Prostate gland (tissue), 2 donors: ENCODE results near the gene BAZ1B. TPM values are rescaled to one million over a fixed set of nuclear protein-coding genes. Genes with fewer than 3 reads are reported as not detected.
"Not testable (repeated sequence)": the region's sequence is repeated elsewhere in the genome, so short reads cannot be mapped to it uniquely, and the experiment has no call there.

Experiments
- DNase-seq: peaks from one replicate; pipeline ENCODE4 v3.0.0-alpha.2; 2019; ENCODE audit warnings: low spot score
- H3K27ac ChIP-seq, 2 donors: fragments of 200-600 bp; sonication (generic); 2 replicates each; pipeline ENCODE4 v1.5.1; 2017 to 2019
- H3K27me3 ChIP-seq: fragments of 200-600 bp; sonication (generic); replicated peaks from 2 replicates; pipeline ENCODE4 v1.5.1; 2019; ENCODE audit not compliant: insufficient read depth
- H3K36me3 ChIP-seq, 2 donors: fragments of 200-600 bp; sonication (generic); 1 replicate in 1 of 2; 2 replicates in 1 of 2; pipeline versions ENCODE4 v1.5.1 to v1.8.1; 2017 to 2019
- H3K4me1 ChIP-seq: fragments of 200-600 bp; sonication (generic); replicated peaks from 2 replicates; pipeline ENCODE4 v1.5.1; 2019
- H3K4me3 ChIP-seq, 2 donors: fragments of 200-600 bp; sonication (generic); 2 replicates each; pipeline ENCODE4 v1.5.1; 2017 to 2019
- H3K9me3 ChIP-seq: fragments of 200-600 bp; sonication (generic); 2 replicates; pipeline ENCODE4 v1.5.1; 2017
- POLR2A ChIP-seq: fragments of 450-650 bp; IDR thresholded peaks from one replicate; pipeline ENCODE4 v1.6.1; 2016; ENCODE audit warnings: antibody characterized with exemption, mild to moderate bottlenecking
- POLR2AphosphoS5 ChIP-seq: sonication (generic); formaldehyde crosslinking; IDR thresholded peaks from one replicate; pipeline ENCODE4 v1.6.1; 2017; ENCODE audit warnings: antibody characterized with exemption
- WGBS: methylation state at CpG from one replicate; pipeline ENCODE4 v1.1.5; 2018; 5-methylcytosine and 5-hydroxymethylcytosine counted together
- intact Hi-C: fragments of 100-400 bp; cut with DNase I; formaldehyde crosslinking; loops from one replicate; pipeline ENCODE4 v1.14.2; 2022
- total RNA-seq, 2 donors: library from RNA; depleted of rRNA; stranded (reverse); fragments of >200 nt; gene quantifications; one replicate each; pipeline ENCODE4 v1.1.0, GENCODE V29; 2016
- TF ChIP-seq, protein P1 (sequence below), 4 experiments: fragments of 200-600 bp in 2 of 4; fragments of 450-650 bp in 2 of 4; sonication (generic) in 2 of 4; IDR thresholded peaks; 1 replicate in 3 of 4; 2 replicates in 1 of 4; pipeline ENCODE4 v1.5.1; 2016 to 2019; ENCODE audit warnings: antibody characterized with exemption in 4 of 4, mild to moderate bottlenecking in 2 of 4, moderate library complexity in 2 of 4

The BAZ1B gene
- total RNA-seq, 2 donors from 2014 or later = 43.4 to 56.4 TPM

DNA sequence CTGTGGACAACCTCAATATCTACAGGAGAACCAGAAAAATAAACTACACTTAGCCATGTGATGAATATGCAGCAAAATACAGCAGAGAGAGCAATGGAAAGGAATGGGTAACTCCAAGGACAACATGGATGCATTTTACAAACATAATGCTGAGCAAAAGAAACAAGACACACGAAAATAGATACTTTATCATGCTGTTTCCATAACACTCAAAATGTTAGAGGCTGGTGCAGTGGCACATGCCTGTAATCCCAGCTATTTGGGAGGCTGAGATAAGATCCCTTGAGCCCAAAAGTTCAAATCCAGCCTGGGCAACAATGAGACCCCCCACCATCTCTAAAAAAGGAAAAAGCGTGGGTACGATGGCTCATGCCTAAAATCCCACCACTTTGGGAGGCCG, 27.1 kb upstream of the BAZ1B start:
- Histone ChIP-seq H3K27me3 (no peaks in the 10 kb centered on the region), H3K9me3 (no peaks in the 10 kb centered on the region), H3K4me1 (no peaks in the 10 kb centered on the region), H3K36me3 (no peaks in the 10 kb centered on the region), H3K4me3 (no peak overlapping the region), H3K27ac (no peak overlapping the region)
- intact Hi-C loops = no loop called here
- no peak for DNase-seq
- WGBS = 76% methylated on average over 4 of the region's 4 CpGs
- TF ChIP-seq POLR2AphosphoS5 = no peak
- TF ChIP-seq, protein P1, sequence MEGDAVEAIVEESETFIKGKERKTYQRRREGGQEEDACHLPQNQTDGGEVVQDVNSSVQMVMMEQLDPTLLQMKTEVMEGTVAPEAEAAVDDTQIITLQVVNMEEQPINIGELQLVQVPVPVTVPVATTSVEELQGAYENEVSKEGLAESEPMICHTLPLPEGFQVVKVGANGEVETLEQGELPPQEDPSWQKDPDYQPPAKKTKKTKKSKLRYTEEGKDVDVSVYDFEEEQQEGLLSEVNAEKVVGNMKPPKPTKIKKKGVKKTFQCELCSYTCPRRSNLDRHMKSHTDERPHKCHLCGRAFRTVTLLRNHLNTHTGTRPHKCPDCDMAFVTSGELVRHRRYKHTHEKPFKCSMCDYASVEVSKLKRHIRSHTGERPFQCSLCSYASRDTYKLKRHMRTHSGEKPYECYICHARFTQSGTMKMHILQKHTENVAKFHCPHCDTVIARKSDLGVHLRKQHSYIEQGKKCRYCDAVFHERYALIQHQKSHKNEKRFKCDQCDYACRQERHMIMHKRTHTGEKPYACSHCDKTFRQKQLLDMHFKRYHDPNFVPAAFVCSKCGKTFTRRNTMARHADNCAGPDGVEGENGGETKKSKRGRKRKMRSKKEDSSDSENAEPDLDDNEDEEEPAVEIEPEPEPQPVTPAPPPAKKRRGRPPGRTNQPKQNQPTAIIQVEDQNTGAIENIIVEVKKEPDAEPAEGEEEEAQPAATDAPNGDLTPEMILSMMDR (IDR thresholded peaks at IDR 0.05) = no peak
- TF ChIP-seq POLR2A = no peak

DNA sequence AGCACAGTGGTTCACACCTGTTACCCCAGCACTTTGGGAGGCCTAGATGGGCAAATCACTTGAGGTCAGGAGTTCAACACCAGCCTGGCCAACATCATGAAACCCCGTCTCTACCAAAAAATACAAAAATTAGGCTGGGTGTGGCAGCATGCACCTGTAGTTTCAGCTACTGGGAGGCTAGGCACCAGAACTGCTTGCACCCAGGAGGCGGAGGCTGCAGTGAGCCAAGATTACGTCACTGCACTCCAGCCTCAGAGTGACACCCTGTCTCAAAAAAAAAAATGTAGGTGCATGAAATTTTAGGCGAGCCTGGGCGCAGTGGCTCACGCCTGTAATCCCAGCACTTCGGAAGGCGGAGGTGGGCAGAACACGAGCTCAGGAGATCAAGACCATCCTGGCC, 25.7 kb upstream of the BAZ1B start:
- WGBS = 93% methylated on average over 9 of the region's 9 CpGs
- no peaks in the 10 kb centered on the region for H3K36me3 ChIP-seq
- no peak for DNase-seq
- no peaks in the 10 kb centered on the region for H3K4me1 ChIP-seq
- TF ChIP-seq, protein P1 (IDR thresholded peaks at IDR 0.05) = no peak
- no peak for TF ChIP-seq POLR2A
- TF ChIP-seq POLR2AphosphoS5 = no peak
- H3K27ac ChIP-seq = no peak overlapping the region
- intact Hi-C loops = no loop called here
- no peaks in the 10 kb centered on the region for H3K9me3 ChIP-seq
- H3K4me3 ChIP-seq = no peak overlapping the region
- H3K27me3 ChIP-seq = no peaks in the 10 kb centered on the region

- intact Hi-C loops = no loop called here
- TF ChIP-seq POLR2AphosphoS5 (no peak), POLR2A (no peak)
- 98% methylated on average over 2 of the region's 2 CpGs for WGBS
- DNase-seq = no peak
- no peak overlapping the region for H3K27ac ChIP-seq
- H3K4me3 ChIP-seq = no peak overlapping the region
- no peaks in the 10 kb centered on the region for H3K27me3 ChIP-seq
- H3K9me3 ChIP-seq = no peaks in the 10 kb centered on the region
- H3K36me3 ChIP-seq = peaks cover 1 to 4% of the 10 kb centered on the region in 2 donors
- H3K4me1 ChIP-seq = no peaks in the 10 kb centered on the region
Observed at GRCh38 chr7:73544678-73545077, 22.6 kb upstream of the BAZ1B start.

- no peaks in the 10 kb centered on the region for H3K9me3 ChIP-seq
- H3K27ac ChIP-seq = no peak overlapping the region
- no peak overlapping the region for H3K4me3 ChIP-seq
- 94% methylated on average over 10 of the region's 10 CpGs for WGBS
- no peaks in the 10 kb centered on the region for H3K4me1 ChIP-seq
- no peaks in the 10 kb centered on the region for H3K27me3 ChIP-seq
- TF ChIP-seq, protein P1 (IDR thresholded peaks at IDR 0.05) = no peak
- TF ChIP-seq POLR2A = no peak
- TF ChIP-seq POLR2AphosphoS5 = no peak
- peaks cover 14 to 29% of the 10 kb centered on the region in 2 donors for H3K36me3 ChIP-seq
- intact Hi-C loops = no loop called here
- no peak for DNase-seq
Observed at GRCh38 chr7:73541722-73542121, 19.6 kb upstream of the BAZ1B start.

DNA sequence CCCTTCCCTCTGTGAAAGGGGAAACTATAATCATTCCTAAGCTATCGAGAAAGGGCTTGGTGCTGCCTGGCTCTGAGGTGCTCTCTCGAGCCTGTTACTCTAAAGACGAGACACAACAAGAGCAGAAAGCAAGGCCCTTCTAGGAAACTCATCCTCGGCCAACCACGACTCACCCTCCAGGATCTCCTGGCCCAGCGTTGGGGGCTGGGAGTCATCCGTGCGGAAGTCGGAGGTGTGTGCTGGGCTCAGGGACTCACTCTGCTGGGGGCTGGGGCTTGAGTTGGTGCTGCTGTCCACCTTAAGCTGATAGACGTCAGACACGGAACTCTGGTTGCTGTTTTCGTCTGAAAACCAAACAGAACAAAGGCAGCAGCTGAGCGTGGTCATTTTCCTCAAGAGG, 17.6 kb upstream of the BAZ1B start:
- Histone ChIP-seq H3K27ac (no peak overlapping the region), H3K27me3 (no peaks in the 10 kb centered on the region), H3K36me3 (peaks cover 15 to 38% of the 10 kb centered on the region in 2 donors), H3K4me1 (no peaks in the 10 kb centered on the region), H3K4me3 (no peak overlapping the region), H3K9me3 (no peaks in the 10 kb centered on the region)
- intact Hi-C loops = no loop called here
- DNase-seq = no peak
- 89% methylated on average over 13 of the region's 13 CpGs for WGBS
- TF ChIP-seq POLR2AphosphoS5 = no peak
- TF ChIP-seq, protein P1 (IDR thresholded peaks at IDR 0.05) = no peak
- TF ChIP-seq POLR2A = no peak

DNA sequence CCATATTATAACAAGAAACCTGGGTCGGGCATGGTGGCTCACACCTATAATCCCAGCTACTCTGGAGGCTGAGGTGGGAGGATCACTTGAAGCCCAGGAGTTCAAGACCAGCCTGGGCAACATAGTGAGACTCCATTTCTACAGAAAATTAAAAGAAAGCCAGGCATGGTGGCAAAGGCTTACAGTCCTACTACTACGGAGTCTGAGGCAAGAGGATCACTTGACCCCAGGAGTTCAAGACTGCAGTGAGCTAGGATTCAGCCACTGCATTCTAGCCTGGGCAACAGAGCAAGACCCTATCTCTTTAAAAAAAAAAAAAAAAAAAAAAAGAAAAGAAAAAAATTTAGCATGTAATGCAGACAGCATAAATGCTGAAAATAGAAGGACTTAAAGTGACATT, 16.4 kb upstream of the BAZ1B start:
- intact Hi-C loops, DNase-seq, H3K9me3 ChIP-seq, H3K4me3 ChIP-seq, H3K27ac ChIP-seq, H3K27me3 ChIP-seq, H3K4me1 ChIP-seq: not testable (repeated sequence)
- WGBS = 98% methylated on average over 2 of the region's 2 CpGs
- peaks cover 15 to 38% of the 10 kb centered on the region in 2 donors for H3K36me3 ChIP-seq
